Activated CD4-positive, alpha-beta T cell treated with anti-CD3 and anti-CD28 coated beads, Interleukin-2, Interleukin-6, amounts not matched to agents 100 ng/mL and 50 ng/mL, durations not matched to agents 16 hours and 8 hours (primary cell): ENCODE measurements around the gene TRPV2.

Experiments used
- DNase-seq: peaks from one replicate; pipeline ENCODE4 v3.0.0-alpha.2; 2020

TRPV2 gene

GRCh38 chr17:16478649-16479048, 63.3 kb downstream of the TRPV2 start:
- DNase-seq, result no peak

GRCh38 chr17:16479264-16479663, 63.9 kb downstream of the TRPV2 start:
- no peak for DNase-seq

GRCh38 chr17:16480995-16481394, 65.6 kb downstream of the TRPV2 start:
- DNase-seq, result no peak

- DNase-seq, result no peak
Observed at GRCh38 chr17:16482253-16482652, 66.9 kb downstream of the TRPV2 start.

GRCh38 chr17:16483021-16483645, 67.8 kb downstream of the TRPV2 start:
- DNase-seq, result no peak

GRCh38 chr17:16484445-16485175, 69.2 kb downstream of the TRPV2 start:
- DNase-seq, result no peak
